Mononuclear cell (primary cell): Measurements from ENCODE around the gene ADAMTS6. TPM values are rescaled to one million over a fixed set of nuclear protein-coding genes. Genes with fewer than 3 reads are reported as not detected.

ENCODE experiments used
- H3K27me3 ChIP-seq: 2 replicates; pipeline ENCODE4 v1.6.0; 2011; ENCODE audit warnings: low read length, control low read depth; ENCODE audit not compliant: insufficient read depth
- H3K4me1 ChIP-seq: 2 replicates; pipeline ENCODE4 v1.5.1; 2011; ENCODE audit warnings: mild to moderate bottlenecking, low read length, control low read depth; ENCODE audit not compliant: insufficient read depth
- H3K4me3 ChIP-seq: 2 replicates; pipeline ENCODE4 v1.5.1; 2011; ENCODE audit warnings: mild to moderate bottlenecking, low read length, moderate library complexity
- H3K9me3 ChIP-seq: 2 replicates; pipeline ENCODE4 v1.5.1; 2011; ENCODE audit warnings: low read depth, mild to moderate bottlenecking, control low read depth, low read length
- total RNA-seq: library from RNA; depleted of rRNA; stranded (reverse); fragments of >200 nt; gene quantifications from one replicate; pipeline ENCODE4 v1.2.3, GENCODE V29; 2012

The ADAMTS6 gene
- total RNA-seq, 1 donor, result 4.9 TPM

DNA sequence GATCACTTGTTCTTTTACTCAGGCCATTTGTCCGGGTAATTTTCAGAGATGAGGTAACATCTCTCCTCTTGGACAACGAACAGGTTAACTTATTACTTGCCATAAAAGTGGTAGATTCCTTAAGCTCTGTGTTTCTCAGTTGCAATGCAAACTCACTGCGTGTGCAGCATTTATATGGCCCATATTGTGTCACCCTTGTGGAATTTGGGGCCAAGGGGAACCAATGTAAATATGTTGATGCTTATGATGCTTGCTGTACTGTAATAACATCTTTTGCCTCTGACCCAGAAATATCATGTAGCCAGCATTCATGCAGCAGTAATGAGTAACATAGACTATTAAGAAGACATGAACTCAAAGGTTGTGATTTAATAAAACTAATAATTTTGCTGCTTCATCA, 175.8 kb downstream of the ADAMTS6 start:
- no peaks in the 10 kb centered on the region for H3K27me3 ChIP-seq
- no peaks in the 10 kb centered on the region for H3K4me1 ChIP-seq
- H3K4me3 ChIP-seq, result no peak overlapping the region
- H3K9me3 ChIP-seq, result no peaks in the 10 kb centered on the region

DNA sequence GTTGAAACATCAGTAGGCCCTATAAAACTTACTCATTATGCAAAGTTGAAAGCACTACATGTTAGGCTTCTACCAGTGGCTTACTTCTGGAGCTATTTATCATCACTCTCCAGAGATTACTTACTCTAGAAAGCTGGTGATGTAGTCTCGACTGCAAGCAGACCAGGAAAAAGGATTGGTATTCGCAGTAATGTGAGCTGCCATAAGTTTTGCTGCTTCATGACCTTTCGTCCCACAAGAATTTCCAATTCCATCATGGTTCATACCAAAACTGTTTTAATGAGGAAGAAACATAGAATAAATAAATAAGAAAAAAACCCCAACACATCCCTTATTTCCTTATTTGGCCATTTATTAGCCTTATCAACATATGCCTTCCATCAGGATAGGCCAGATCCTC, 181.9 kb downstream of the ADAMTS6 start:
- Histone ChIP-seq H3K9me3 (no peaks in the 10 kb centered on the region), H3K4me1 (no peaks in the 10 kb centered on the region), H3K4me3 (no peak overlapping the region), H3K27me3 (no peaks in the 10 kb centered on the region)

DNA sequence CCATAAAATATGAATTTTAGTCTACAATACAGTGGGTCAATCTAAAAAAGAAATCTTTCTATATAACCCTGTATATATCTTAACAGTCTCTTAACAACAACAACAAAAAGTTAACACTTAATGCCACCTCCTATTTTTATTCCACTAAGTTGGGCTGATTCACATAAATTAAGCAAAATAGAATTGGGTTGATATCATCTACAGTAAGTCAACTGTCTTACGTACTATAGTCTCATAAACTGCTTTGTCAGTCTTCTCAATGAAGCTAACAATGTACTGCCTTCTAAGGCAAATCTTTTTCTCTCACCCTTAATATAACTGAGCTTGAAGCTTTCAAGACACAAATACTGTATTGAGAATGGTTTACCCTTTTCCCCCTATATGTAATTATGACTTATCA, 185.7 kb downstream of the ADAMTS6 start:
- Histone ChIP-seq H3K4me3 (no peak overlapping the region), H3K4me1 (no peaks in the 10 kb centered on the region), H3K9me3 (no peaks in the 10 kb centered on the region), H3K27me3 (no peaks in the 10 kb centered on the region)

- Histone ChIP-seq H3K27me3 (no peaks in the 10 kb centered on the region), H3K4me3 (no peak overlapping the region), H3K9me3 (no peaks in the 10 kb centered on the region), H3K4me1 (no peaks in the 10 kb centered on the region)
These were observed 189.5 kb downstream of the ADAMTS6 start for GRCh38 chr5:65292196-65292595.

DNA sequence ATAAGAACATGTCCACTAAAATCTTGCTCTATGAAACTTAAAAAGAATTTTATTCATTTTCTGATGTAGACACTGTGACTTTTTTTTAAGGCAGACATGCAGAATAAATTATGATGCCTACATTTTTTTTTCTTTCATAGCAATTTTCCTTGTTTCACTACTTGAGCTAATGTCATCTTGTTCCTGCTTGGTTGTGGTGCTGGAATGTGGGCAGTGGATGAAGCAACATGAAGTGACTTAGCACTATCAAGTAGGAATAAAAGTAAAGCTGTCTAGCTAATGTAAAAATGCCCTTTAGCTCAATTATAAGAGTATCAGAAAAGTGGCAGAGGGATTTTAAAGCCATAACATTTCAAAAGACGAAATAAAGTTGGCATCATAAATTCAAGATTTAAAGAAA, 191.0 kb downstream of the ADAMTS6 start:
- no peaks in the 10 kb centered on the region for H3K9me3 ChIP-seq
- no peak overlapping the region for H3K4me3 ChIP-seq
- H3K4me1 ChIP-seq, result no peaks in the 10 kb centered on the region
- H3K27me3 ChIP-seq, result no peaks in the 10 kb centered on the region

- H3K4me3 ChIP-seq, result no peak overlapping the region
- no peaks in the 10 kb centered on the region for H3K9me3 ChIP-seq
- H3K27me3 ChIP-seq, result no peaks in the 10 kb centered on the region
- H3K4me1 ChIP-seq, result no peaks in the 10 kb centered on the region
These were observed 193.1 kb downstream of the ADAMTS6 start for GRCh38 chr5:65288657-65289056.

GRCh38 chr5:65279603-65280002, 202.1 kb downstream of the ADAMTS6 start:
- Histone ChIP-seq H3K4me1 (no peaks in the 10 kb centered on the region), H3K27me3 (no peaks in the 10 kb centered on the region), H3K4me3 (no peak overlapping the region), H3K9me3 (no peaks in the 10 kb centered on the region)

DNA sequence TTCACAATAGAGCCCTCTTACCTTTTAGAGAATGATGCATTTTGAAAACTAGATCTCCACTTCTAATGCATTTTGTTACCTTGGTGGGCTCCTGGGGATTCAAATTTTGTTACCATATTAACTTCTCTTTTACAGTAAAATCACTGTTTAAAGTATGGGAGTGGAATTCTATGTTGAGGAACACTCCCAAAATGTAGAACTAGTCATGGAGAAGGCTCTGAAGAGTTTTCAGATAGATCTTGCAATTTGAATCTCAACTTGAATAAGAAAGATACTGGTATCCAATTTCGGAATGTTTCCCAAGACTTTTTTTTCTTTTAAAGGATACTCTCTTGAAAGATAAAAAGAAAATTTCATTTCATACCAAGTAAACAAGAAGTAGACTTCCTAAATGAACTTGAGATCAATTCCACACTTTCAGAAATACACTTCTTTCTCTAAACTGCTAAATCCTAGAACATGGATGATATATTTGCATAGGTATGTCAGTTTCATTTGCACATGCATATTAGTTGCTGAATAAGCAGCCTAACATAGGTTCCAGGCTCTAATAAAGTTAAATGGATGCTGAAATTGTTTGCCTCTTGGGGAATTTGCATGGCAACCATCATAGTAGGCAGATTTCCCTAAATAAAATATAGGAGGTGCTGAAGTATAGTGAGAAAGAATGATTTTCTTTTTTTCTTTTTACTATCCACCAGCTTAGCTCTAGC, 205.4 kb downstream of the ADAMTS6 start:
- H3K27me3 ChIP-seq, result no peaks in the 10 kb centered on the region
- H3K9me3 ChIP-seq, result no peaks in the 10 kb centered on the region
- no peak overlapping the region for H3K4me3 ChIP-seq

GRCh38 chr5:65271906-65272305, 209.8 kb downstream of the ADAMTS6 start:
- no peaks in the 10 kb centered on the region for H3K27me3 ChIP-seq
- H3K4me1 ChIP-seq, result no peaks in the 10 kb centered on the region
- H3K4me3 ChIP-seq, result no peak overlapping the region
- no peaks in the 10 kb centered on the region for H3K9me3 ChIP-seq

More for the DNA sequence above, 205.4 kb downstream of the ADAMTS6 start:
- H3K4me1 ChIP-seq, result no peaks in the 10 kb centered on the region

GRCh38 chr5:65268525-65268924, 213.2 kb downstream of the ADAMTS6 start:
- Histone ChIP-seq H3K4me1 (no peaks in the 10 kb centered on the region), H3K27me3 (no peaks in the 10 kb centered on the region), H3K4me3 (no peak overlapping the region), H3K9me3 (no peaks in the 10 kb centered on the region)

DNA sequence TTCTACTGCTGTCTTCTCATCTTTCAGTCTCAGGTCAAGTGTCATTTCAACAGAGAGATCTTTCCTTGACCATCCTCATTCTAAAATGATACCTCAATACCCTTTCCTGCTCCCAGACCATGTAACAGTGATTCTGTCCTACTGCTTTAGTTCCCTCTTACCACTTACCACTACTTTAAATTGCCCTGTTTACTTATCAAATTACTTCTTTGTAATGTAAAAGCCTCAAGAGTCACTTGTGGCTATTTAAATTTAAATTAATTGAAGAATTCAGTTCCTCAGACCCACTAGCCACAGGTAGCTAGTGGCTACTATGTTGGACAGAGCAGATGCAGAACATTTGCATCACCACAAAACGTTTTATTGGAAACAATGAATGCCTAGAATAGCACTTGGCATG, 217.3 kb downstream of the ADAMTS6 start:
- Histone ChIP-seq H3K4me1 (no peaks in the 10 kb centered on the region), H3K9me3 (no peaks in the 10 kb centered on the region), H3K4me3 (no peak overlapping the region), H3K27me3 (no peaks in the 10 kb centered on the region)

GRCh38 chr5:65263321-65263720, 218.4 kb downstream of the ADAMTS6 start:
- no peaks in the 10 kb centered on the region for H3K9me3 ChIP-seq
- no peaks in the 10 kb centered on the region for H3K27me3 ChIP-seq
- H3K4me1 ChIP-seq, result no peaks in the 10 kb centered on the region
- H3K4me3 ChIP-seq, result no peak overlapping the region

GRCh38 chr5:65262649-65263059, 219.1 kb downstream of the ADAMTS6 start:
- H3K4me1 ChIP-seq, result no peaks in the 10 kb centered on the region
- no peaks in the 10 kb centered on the region for H3K9me3 ChIP-seq
- no peaks in the 10 kb centered on the region for H3K27me3 ChIP-seq
- no peak overlapping the region for H3K4me3 ChIP-seq

DNA sequence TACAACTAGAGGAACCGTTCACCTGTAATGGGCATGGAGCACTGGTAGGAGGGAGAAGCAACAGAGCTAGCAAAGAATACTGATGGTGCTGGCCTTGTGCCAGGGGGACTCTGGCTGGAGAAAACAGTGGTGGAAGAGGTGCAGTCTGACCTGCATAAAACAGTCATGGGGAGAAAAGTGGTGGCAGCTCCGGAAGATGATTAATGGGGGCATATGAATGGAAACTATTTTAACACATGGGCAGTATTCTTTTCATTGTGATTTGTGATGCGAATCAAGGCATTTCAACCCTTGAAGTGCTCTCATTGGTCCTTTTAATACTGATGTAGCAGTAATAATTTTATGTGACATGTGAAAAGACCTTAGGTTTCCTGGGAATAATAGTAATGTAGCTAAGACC, 219.6 kb downstream of the ADAMTS6 start:
- H3K4me1 ChIP-seq, result no peaks in the 10 kb centered on the region
- H3K9me3 ChIP-seq, result no peaks in the 10 kb centered on the region
- no peak overlapping the region for H3K4me3 ChIP-seq
- H3K27me3 ChIP-seq, result no peaks in the 10 kb centered on the region

DNA sequence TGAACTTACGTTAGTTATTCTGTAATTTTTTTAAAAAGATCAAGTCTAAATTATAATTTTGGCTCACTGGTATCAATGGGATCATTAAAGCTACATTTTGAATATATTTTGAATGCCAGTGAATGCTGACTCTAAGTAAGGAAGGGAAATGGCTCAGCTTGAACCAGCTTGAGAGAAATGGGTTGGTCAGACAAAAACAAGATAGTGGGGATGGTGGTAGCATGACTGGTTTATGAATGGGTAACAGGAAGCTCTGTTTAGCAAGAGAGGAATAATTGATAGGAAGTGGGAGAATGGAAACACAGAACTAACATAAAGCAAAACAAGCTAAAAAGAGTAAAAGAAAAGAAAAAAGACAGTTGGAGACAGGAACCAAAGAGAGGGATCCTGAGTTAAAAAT, 220.2 kb downstream of the ADAMTS6 start:
- H3K9me3 ChIP-seq, result no peaks in the 10 kb centered on the region
- H3K27me3 ChIP-seq, result no peaks in the 10 kb centered on the region
- H3K4me3 ChIP-seq, result no peak overlapping the region
- no peaks in the 10 kb centered on the region for H3K4me1 ChIP-seq

- Histone ChIP-seq H3K9me3 (no peaks in the 10 kb centered on the region), H3K27me3 (no peaks in the 10 kb centered on the region), H3K4me1 (no peaks in the 10 kb centered on the region)
These were observed 226.4 kb downstream of the ADAMTS6 start for GRCh38 chr5:65255294-65255693.

More at GRCh38 chr5:65255294-65255693, 226.4 kb downstream of the ADAMTS6 start:
- H3K4me3 ChIP-seq, result no peak overlapping the region
